Measurements from ENCODE around the gene HTD2.
"Not testable (repeated sequence)": the region's sequence is repeated elsewhere in the genome, so short reads cannot be mapped to it uniquely, and the experiment has no call there.

HTD2 gene

DNA sequence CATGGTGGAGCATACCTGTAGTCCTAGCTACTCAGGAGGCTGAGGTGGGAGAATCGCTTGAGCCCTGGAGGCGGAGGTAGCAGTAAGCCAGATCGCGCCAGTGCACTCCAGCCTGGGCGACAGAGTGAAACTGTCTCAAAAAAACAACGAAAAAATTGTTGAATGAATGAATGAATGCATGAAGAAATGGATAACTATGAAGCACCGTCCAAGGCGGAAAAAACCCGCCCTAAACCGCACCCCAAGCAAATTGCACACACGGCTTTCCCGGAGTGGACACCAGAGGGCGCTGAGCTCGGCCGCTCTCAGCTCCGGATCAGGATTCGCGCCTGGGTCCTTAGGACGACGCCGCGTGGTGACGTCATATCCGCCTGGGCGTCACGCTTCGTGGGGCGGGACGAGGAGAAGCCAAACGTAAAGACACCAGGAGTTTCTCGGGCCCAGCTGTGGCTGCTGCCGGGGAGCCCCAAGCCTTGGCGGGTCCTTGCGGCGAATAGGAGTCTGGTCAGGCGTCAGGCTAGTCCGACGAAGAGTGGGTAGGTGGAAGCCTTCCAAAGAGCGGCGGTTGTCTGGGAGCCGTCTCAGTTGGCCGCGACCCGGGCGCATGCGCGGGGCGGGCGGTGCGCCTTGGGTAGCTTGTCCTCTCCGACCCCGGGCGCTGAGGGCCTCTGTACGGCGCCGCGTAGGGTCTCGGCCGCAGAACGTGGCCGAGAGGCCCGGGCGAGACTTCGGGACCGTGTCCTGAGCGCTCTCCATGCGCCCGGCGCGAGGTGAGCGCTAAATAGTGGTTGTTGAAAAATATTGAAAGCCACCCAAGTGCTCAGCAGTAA is at the start of gene HTD2, which contains the start of gene RPP14:
TSS of gene HTD2 (plus strand) at position 639 of the 830 bp plus-strand sequence. CDS start 11,094 bp downstream, outside the sequence.
TSS of gene RPP14 (plus strand) at position 364 of the 830 bp plus-strand sequence. CDS start 4,085 bp downstream, outside the sequence.
- peak; percentile 97 to 98 for DNase-seq

- DNase-seq: no peak
Measured at GRCh38 chr3:58258392-58259055, 47.8 kb upstream of the HTD2 start.

- DNase-seq: peak in 1 of 2 donors; percentile 35
Measured at GRCh38 chr3:58260261-58260731, 46.0 kb upstream of the HTD2 start.

GRCh38 chr3:58260733-58261132 is 45.6 kb upstream of the HTD2 start:
- DNase-seq: no peak

DNA sequence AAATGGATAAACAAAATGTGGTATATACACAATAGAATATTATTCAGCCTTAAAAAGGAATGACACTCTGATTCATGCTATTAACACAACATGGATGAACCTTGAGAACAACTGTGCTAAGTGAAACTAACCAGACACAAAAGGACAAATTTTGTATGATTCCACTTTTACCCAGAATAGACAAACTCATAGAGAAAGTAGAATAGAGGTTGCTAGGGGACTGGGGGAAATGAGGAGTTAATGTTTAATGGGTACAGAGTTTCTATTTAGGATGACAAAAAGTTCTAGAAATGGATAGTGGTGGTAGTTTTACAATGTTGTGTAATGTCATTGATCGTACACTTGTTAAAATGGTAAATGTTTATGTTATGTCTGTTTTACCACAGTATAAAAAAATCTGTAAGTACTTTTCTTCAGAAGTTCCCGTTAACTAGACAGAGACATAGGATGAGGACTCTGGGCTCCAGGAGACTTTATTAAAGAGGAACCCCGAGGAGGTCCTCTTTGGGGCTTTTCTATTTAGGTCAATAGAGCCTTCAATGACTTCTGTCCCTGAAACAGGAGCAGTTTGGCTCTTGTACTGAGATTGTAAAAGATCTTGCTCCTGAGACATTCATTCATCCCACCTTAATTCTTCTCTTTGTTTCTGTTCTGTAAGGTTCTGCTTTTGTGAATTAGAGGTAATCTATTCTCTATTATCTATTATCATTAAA is 44.2 kb upstream of the HTD2 start:
- no peak for DNase-seq

- DNase-seq: no peak
Measured at GRCh38 chr3:58266577-58266976, 39.7 kb upstream of the HTD2 start.

GRCh38 chr3:58267543-58267942 is 38.8 kb upstream of the HTD2 start:
- DNase-seq: not testable (repeated sequence)

DNA sequence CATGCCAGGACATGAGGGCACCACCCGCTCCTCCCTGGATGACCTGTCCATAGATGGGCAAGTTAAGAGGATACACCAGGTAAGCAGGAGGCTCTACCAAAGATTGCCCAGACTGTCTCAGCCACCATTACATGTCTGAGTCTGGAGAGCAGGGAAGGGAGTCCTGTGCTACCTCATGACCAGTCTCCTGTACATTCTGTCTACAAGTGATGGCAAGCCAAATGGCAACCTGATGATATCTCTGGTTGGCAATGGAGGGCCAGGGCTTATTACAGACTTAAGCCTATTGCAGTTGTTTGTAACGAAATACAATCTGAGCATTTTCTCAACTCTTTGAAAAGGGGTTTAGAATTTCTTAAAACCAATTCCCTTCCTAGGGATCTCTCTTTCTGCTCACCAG is 37.0 kb upstream of the HTD2 start:
- DNase-seq: no peak

DNA sequence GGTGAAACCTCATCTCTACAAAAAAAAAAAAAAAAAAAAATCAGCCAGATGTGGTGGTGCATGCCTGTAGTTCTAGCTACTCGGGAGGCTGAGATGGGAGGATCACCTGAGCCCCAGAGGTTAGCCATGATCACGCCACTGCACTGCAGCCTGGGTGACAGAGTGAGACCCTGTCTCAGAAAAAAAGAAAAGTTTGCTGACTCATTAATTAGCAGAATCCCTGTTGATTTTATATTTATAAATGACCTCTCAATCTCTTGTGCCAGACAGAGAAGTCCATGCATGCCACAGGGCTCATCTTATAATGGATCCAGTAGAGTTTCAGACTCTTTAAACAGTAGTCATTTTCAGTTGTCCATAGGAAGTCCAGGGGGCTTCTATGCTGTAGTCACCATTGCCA is 35.8 kb upstream of the HTD2 start:
- DNase-seq: no peak

GRCh38 chr3:58271901-58272501 is 34.3 kb upstream of the HTD2 start:
- DNase-seq: peak in 1 of 2 donors; percentile 21

- DNase-seq: no peak
Measured at GRCh38 chr3:58272891-58273290, 33.4 kb upstream of the HTD2 start.

DNA sequence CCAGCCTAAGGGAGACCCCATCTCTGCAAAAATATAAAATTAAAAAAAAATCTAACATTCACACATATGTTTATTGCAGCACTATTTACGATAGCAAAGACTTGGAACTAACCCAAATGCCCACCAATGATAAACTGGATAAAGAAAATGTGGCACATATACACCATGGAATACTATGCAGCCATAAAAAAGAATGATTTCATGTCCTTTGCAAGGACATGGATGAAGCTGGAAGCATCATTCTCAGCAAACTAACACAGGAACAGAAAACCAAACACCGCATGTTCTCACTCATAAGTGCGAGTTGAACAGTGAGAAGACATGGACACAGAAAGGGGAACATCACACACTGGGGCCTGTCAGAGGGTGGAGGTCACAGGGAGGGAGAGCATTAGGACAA is 33.0 kb upstream of the HTD2 start:
- not testable (repeated sequence) for DNase-seq

- DNase-seq: no peak
Measured at GRCh38 chr3:58274027-58274614, 32.2 kb upstream of the HTD2 start.

GRCh38 chr3:58281069-58281468 is 25.3 kb upstream of the HTD2 start:
- DNase-seq: no peak

GRCh38 chr3:58285334-58285733 is 21.0 kb upstream of the HTD2 start:
- no peak for DNase-seq

- no peak for DNase-seq
Measured at GRCh38 chr3:58287354-58287753, 19.0 kb upstream of the HTD2 start.

- no peak for DNase-seq
Measured at GRCh38 chr3:58288011-58288728, 18.1 kb upstream of the HTD2 start.

DNA sequence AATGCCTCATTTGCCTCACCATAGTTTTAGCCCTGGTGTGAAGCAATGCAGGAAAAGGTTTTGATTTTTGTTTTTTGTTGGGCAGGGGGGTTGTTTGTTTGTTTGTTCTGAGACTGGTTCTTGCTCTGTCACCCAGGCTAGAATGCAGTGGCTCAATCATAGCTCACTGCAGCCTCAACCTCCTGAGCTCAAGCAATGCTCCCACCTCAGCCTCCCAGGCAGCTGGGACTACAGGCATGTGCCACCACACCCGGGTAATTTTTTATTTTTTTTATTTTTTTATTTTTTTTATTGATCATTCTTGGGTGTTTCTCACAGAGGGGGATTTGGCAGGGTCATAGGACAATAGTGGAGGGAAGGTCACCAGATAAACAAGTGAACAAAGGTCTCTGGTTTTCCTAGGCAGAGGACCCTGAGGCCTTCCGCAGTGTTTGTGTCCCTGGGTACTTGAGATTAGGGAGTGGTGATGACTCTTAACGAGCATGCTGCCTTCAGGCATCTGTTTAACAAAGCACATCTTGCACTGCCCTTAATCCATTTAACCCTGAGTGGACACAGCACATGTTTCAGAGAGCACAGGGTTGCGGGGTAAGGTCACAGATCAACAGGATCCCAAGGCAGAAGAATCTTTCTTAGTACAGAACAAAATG is 17.2 kb upstream of the HTD2 start:
- not testable (repeated sequence) for DNase-seq

- DNase-seq: not testable (repeated sequence)
Measured at GRCh38 chr3:58290446-58290845, 15.9 kb upstream of the HTD2 start.

DNA sequence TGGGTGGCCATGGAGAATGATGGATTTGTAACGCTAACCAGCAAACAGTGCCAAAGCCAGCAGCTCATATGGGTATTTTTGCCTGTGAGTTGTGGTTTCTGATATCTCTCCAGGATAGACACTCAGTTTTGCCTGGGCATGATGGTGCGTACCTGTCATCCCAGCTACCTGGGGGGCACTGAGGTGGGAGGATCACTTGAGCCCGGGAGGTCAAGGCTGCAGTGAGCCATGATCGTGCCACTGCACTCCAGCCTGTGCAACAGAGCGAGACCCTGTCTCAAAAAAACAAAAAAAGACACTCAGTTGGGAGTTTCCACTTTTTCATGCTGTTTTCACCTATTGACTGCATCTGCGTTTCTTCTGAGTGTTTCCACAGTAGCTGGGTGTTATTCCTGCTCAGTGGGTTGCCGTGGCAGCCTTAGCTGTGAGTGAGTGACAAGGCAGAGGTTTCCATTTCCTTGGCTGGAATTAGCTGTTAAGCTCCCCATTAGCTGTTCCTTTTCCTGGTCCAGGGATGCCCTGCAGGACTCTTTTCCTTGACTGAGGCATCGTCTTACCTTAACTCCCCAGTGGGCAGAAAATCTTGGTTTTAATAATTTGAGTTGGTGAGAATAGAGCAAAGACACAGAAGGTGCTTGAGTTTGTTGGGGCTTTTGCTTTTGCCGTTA is 14.5 kb upstream of the HTD2 start:
- no peak for DNase-seq

- DNase-seq: no peak
Measured at GRCh38 chr3:58292866-58293265, 13.5 kb upstream of the HTD2 start.

Data from CD4-positive, alpha-beta T cell treated with Interleukin-4 for 1 hour (primary cell).